ENCODE results near the gene SGPL1.
A peak's percentile ranks its signal among the peaks of the same experiment; 100 is the strongest.

The SGPL1 gene

GRCh38 chr10:70850097-70850496 lies 34.3 kb downstream of the SGPL1 start:
- peak overlapping the region; percentile 74 for H4K91ac ChIP-seq (ENCODE audit: low read depth, low read length)
- DNase-seq = no peak
- peak overlapping the region; percentile 86 for H3K18ac ChIP-seq (ENCODE audit: low read length)
- H3K36me3 ChIP-seq (ENCODE audit: control insufficient read depth in 1 of 2, insufficient read depth in 2 of 2, low read length in 2 of 2) = peaks cover 2 to 12% of the 10 kb centered on the region in 2 experiments
- no peak overlapping the region for H3K4ac ChIP-seq (ENCODE audit: low read depth, low read length)
- H3K23ac ChIP-seq (ENCODE audit: low read length) = no peak overlapping the region
- H2BK5ac ChIP-seq (ENCODE audit: low read depth, low read length, poor library complexity) = no peak overlapping the region
- peak overlapping the region; percentile 73 for H3K27ac ChIP-seq (ENCODE audit: low read depth, low read length)
- no peaks in the 10 kb centered on the region for H3K27me3 ChIP-seq (ENCODE audit: insufficient read depth, low read length)
- H2BK120ac ChIP-seq (ENCODE audit: insufficient read depth, low read length, poor library complexity) = peak overlapping the region; percentile 72
- no peak overlapping the region for H3K14ac ChIP-seq (ENCODE audit: low read length)
- H3K4me1 ChIP-seq (ENCODE audit: control insufficient read depth in 1 of 2, insufficient read depth in 2 of 2, low read length in 2 of 2) = peaks cover 10 to 17% of the 10 kb centered on the region in 2 experiments
- H2AFZ ChIP-seq (ENCODE audit: insufficient read depth, low read length, poor library complexity) = no peak overlapping the region
- no peak overlapping the region for H4K8ac ChIP-seq (ENCODE audit: low read depth, low read length)
- no peak overlapping the region for H3K9ac ChIP-seq (ENCODE audit: low read length)
- H3K9me3 ChIP-seq (ENCODE audit: insufficient read depth, low read depth, low read length) = no peaks in the 10 kb centered on the region
- H4K12ac ChIP-seq (ENCODE audit: low read depth, low read length) = no peak overlapping the region
- peaks cover 15% of the 10 kb centered on the region for H3K79me1 ChIP-seq (ENCODE audit: low read length)
- H3K79me2 ChIP-seq (ENCODE audit: control insufficient read depth, insufficient read depth, low read length, poor library complexity) = no peaks in the 10 kb centered on the region
- no peak overlapping the region for H2BK12ac ChIP-seq (ENCODE audit: low read length)
- no peak overlapping the region for H3K4me2 ChIP-seq (ENCODE audit: low read length)
- H2AK5ac ChIP-seq (ENCODE audit: low read length) = no peak overlapping the region
- WGBS (ENCODE audit: extremely low coverage, insufficient coverage, insufficient read length) = no CpG with 5 or more reads among the region's 3 CpGs
- no peak overlapping the region for H3K4me3 ChIP-seq (ENCODE audit: low read depth, low read length)

- Histone ChIP-seq H3K27me3 (ENCODE audit: insufficient read depth, low read length) (no peaks in the 10 kb centered on the region), H3K4me3 (ENCODE audit: low read depth, low read length) (no peak overlapping the region), H4K91ac (ENCODE audit: low read depth, low read length) (no peak overlapping the region), H3K4ac (ENCODE audit: low read depth, low read length) (no peak overlapping the region), H2AFZ (ENCODE audit: insufficient read depth, low read length, poor library complexity) (no peak overlapping the region), H3K4me2 (ENCODE audit: low read length) (no peak overlapping the region), H3K9ac (ENCODE audit: low read length) (no peak overlapping the region), H3K79me2 (ENCODE audit: control insufficient read depth, insufficient read depth, low read length, poor library complexity) (no peaks in the 10 kb centered on the region), H3K9me3 (ENCODE audit: insufficient read depth, low read depth, low read length) (no peaks in the 10 kb centered on the region), H4K8ac (ENCODE audit: low read depth, low read length) (no peak overlapping the region), H3K14ac (ENCODE audit: low read length) (peak overlapping the region; percentile 38), H4K12ac (ENCODE audit: low read depth, low read length) (no peak overlapping the region), H3K18ac (ENCODE audit: low read length) (peak overlapping the region; percentile 32), H3K27ac (ENCODE audit: low read depth, low read length) (no peak overlapping the region), H3K4me1 (ENCODE audit: control insufficient read depth in 1 of 2, insufficient read depth in 2 of 2, low read length in 2 of 2) (peaks cover 11 to 20% of the 10 kb centered on the region in 2 experiments), H3K79me1 (ENCODE audit: low read length) (peaks cover 16% of the 10 kb centered on the region), H2BK12ac (ENCODE audit: low read length) (peak overlapping the region; percentile 52), H3K23ac (ENCODE audit: low read length) (no peak overlapping the region), H3K36me3 (ENCODE audit: control insufficient read depth in 1 of 2, insufficient read depth in 2 of 2, low read length in 2 of 2) (peaks cover 4 to 13% of the 10 kb centered on the region in 2 experiments), H2AK5ac (ENCODE audit: low read length) (peak overlapping the region; percentile 44), H2BK120ac (ENCODE audit: insufficient read depth, low read length, poor library complexity) (peak overlapping the region; percentile 18), H2BK5ac (ENCODE audit: low read depth, low read length, poor library complexity) (no peak overlapping the region)
- WGBS (ENCODE audit: extremely low coverage, insufficient coverage, insufficient read length) = no CpG with 5 or more reads among the region's 5 CpGs
- DNase-seq = peak in 1 of 2 donors; percentile 23
These were observed 36.1 kb downstream of the SGPL1 start for GRCh38 chr10:70851597-70852475.

GRCh38 chr10:70853038-70853437 lies 37.3 kb downstream of the SGPL1 start:
- H3K4me3 ChIP-seq (ENCODE audit: low read depth, low read length) = no peak overlapping the region
- H4K12ac ChIP-seq (ENCODE audit: low read depth, low read length) = no peak overlapping the region
- H3K4me2 ChIP-seq (ENCODE audit: low read length) = no peak overlapping the region
- no peak overlapping the region for H4K8ac ChIP-seq (ENCODE audit: low read depth, low read length)
- no peak overlapping the region for H2AK5ac ChIP-seq (ENCODE audit: low read length)
- no peak overlapping the region for H3K9ac ChIP-seq (ENCODE audit: low read length)
- H3K4ac ChIP-seq (ENCODE audit: low read depth, low read length) = no peak overlapping the region
- H4K91ac ChIP-seq (ENCODE audit: low read depth, low read length) = no peak overlapping the region
- no peak overlapping the region for H3K14ac ChIP-seq (ENCODE audit: low read length)
- no peak overlapping the region for H2BK12ac ChIP-seq (ENCODE audit: low read length)
- peaks cover 6 to 13% of the 10 kb centered on the region in 2 experiments for H3K36me3 ChIP-seq (ENCODE audit: control insufficient read depth in 1 of 2, insufficient read depth in 2 of 2, low read length in 2 of 2)
- no peaks in the 10 kb centered on the region for H3K79me2 ChIP-seq (ENCODE audit: control insufficient read depth, insufficient read depth, low read length, poor library complexity)
- no CpG with 5 or more reads among the region's 4 CpGs for WGBS (ENCODE audit: extremely low coverage, insufficient coverage, insufficient read length)
- H2AFZ ChIP-seq (ENCODE audit: insufficient read depth, low read length, poor library complexity) = no peak overlapping the region
- no peak overlapping the region for H3K27ac ChIP-seq (ENCODE audit: low read depth, low read length)
- H3K23ac ChIP-seq (ENCODE audit: low read length) = no peak overlapping the region
- H3K79me1 ChIP-seq (ENCODE audit: low read length) = peaks cover 16% of the 10 kb centered on the region
- no peak for DNase-seq
- no peaks in the 10 kb centered on the region for H3K9me3 ChIP-seq (ENCODE audit: insufficient read depth, low read depth, low read length)
- no peak overlapping the region for H2BK5ac ChIP-seq (ENCODE audit: low read depth, low read length, poor library complexity)
- H3K27me3 ChIP-seq (ENCODE audit: insufficient read depth, low read length) = no peaks in the 10 kb centered on the region
- peaks cover 14 to 22% of the 10 kb centered on the region in 2 experiments for H3K4me1 ChIP-seq (ENCODE audit: control insufficient read depth in 1 of 2, insufficient read depth in 2 of 2, low read length in 2 of 2)
- H3K18ac ChIP-seq (ENCODE audit: low read length) = no peak overlapping the region
- H2BK120ac ChIP-seq (ENCODE audit: insufficient read depth, low read length, poor library complexity) = no peak overlapping the region

- no peak overlapping the region for H3K14ac ChIP-seq (ENCODE audit: low read length)
- no peaks in the 10 kb centered on the region for H3K9me3 ChIP-seq (ENCODE audit: insufficient read depth, low read depth, low read length)
- H2BK120ac ChIP-seq (ENCODE audit: insufficient read depth, low read length, poor library complexity) = no peak overlapping the region
- DNase-seq = no peak
- H4K8ac ChIP-seq (ENCODE audit: low read depth, low read length) = no peak overlapping the region
- no peak overlapping the region for H2AFZ ChIP-seq (ENCODE audit: insufficient read depth, low read length, poor library complexity)
- H3K9ac ChIP-seq (ENCODE audit: low read length) = no peak overlapping the region
- no peak overlapping the region for H3K4me2 ChIP-seq (ENCODE audit: low read length)
- no peak overlapping the region for H2BK12ac ChIP-seq (ENCODE audit: low read length)
- H3K4me3 ChIP-seq (ENCODE audit: low read depth, low read length) = no peak overlapping the region
- WGBS (ENCODE audit: extremely low coverage, insufficient coverage, insufficient read length) = no CpG with 5 or more reads among the region's 1 CpG
- H3K27me3 ChIP-seq (ENCODE audit: insufficient read depth, low read length) = no peaks in the 10 kb centered on the region
- no peak overlapping the region for H3K18ac ChIP-seq (ENCODE audit: low read length)
- H4K12ac ChIP-seq (ENCODE audit: low read depth, low read length) = no peak overlapping the region
- peaks cover 18% of the 10 kb centered on the region for H3K79me1 ChIP-seq (ENCODE audit: low read length)
- no peak overlapping the region for H2BK5ac ChIP-seq (ENCODE audit: low read depth, low read length, poor library complexity)
- no peak overlapping the region for H3K23ac ChIP-seq (ENCODE audit: low read length)
- peaks cover 14 to 22% of the 10 kb centered on the region in 2 experiments for H3K4me1 ChIP-seq (ENCODE audit: control insufficient read depth in 1 of 2, insufficient read depth in 2 of 2, low read length in 2 of 2)
- H3K79me2 ChIP-seq (ENCODE audit: control insufficient read depth, insufficient read depth, low read length, poor library complexity) = no peaks in the 10 kb centered on the region
- no peak overlapping the region for H4K91ac ChIP-seq (ENCODE audit: low read depth, low read length)
- peaks cover 8 to 15% of the 10 kb centered on the region in 2 experiments for H3K36me3 ChIP-seq (ENCODE audit: control insufficient read depth in 1 of 2, insufficient read depth in 2 of 2, low read length in 2 of 2)
- H3K4ac ChIP-seq (ENCODE audit: low read depth, low read length) = no peak overlapping the region
- no peak overlapping the region for H2AK5ac ChIP-seq (ENCODE audit: low read length)
- H3K27ac ChIP-seq (ENCODE audit: low read depth, low read length) = no peak overlapping the region
These were observed 37.7 kb downstream of the SGPL1 start for GRCh38 chr10:70853457-70853856.

Data from trophoblast cell (in vitro differentiated cells and primary cell).